ENCODE results near the gene GPR173.

Gene GPR173

DNA sequence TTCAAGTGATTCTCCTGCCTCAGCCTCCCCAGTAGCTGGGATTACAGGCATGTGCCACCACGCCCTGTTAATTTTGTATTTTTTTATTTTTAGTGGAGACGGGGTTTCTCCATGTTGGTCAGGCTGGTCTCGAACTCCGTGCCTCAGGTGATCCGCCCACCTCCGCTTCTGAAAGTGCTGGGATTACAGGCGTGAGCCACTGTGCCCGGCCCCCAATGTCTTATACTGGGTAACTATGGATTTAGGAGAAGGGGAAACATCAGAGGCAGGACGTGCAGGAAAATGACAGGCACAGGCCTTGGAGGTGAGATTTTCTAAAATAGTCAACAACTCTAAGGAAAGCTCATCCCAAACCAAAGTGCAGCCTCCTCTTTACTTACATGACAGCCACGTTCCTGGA is 22.5 kb downstream of the GPR173 start:
- no peak for DNase-seq (ENCODE audit: low read depth in 2 of 3, low spot score in 1 of 3)

DNA sequence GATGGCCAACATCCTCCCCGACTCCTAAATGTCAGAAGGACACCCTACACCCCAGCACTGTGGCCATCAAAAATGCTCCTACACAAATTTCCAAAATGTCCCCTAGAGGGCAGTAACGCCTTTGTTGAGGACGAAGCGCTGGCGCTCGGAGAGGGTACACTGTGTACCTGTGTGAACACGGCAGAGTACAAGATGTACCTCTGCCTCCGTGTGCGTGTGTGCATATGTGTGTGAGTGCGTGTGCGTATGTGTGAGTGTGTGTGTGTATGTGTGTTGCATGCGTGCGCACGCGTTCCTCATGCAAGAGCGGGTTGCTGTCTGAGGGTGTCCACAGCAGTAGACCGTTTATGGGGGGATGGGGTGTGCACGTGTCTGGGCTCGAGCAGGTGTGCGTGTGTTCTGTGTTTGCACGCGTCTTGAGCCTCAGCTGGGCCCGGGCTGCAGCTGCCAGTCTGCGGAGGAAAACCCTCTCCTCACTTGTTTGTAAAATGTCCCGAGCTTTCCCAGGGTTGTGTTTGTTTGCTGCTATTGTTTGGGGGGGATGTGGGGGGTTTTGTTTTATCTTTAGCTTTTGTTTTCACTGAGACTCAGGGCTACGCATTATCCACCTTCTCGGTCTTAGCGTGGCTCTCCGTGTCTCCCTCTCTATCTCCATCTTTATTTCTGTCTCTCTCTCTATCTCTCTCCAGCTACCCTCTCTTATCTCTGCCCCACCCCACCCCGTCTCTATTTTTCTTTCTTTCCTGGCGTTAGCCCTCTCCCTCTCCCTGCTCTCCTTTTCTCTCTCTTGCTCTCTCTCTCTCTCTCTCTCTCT is 23.2 kb downstream of the GPR173 start:
- DNase-seq (ENCODE audit: low read depth in 2 of 3, low spot score in 1 of 3) = peak in 2 of 3 donors; percentile 35 to 72

DNA sequence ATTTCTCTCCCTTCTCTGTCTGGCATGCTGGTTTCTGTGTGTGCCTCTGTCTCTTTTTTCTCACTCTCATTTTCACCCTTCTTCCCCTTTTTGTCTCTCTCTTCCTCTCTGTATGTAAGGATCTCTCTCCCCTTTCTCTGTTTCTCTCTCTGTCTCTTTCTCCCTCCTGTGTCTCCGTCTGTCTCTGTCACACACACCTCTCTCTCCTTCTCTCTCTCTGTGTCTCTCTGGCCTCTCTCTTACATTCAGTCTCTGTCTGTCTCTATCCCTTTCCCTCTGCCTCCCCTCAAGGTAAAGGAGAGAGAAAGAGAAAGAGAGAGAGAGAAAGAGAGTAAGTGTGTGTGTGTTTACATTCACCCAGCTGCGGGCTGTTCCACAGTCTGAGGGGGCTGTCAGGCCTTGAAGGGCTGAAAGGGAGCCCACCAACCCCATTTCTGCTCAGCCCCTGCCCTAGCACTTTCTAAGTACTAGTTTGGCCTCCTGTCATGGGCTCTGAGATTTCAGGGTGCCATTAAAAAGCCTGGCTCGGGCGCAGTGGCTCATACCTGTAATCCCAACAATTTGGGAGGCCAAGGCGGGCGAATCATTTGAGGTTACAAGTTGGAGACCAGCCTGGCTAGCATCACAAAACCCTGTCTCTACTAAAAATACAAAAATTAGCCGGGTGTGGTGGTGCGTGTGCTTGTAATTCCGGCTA is 24.0 kb downstream of the GPR173 start:
- no peak for DNase-seq (ENCODE audit: low read depth in 2 of 3, low spot score in 1 of 3)

DNA sequence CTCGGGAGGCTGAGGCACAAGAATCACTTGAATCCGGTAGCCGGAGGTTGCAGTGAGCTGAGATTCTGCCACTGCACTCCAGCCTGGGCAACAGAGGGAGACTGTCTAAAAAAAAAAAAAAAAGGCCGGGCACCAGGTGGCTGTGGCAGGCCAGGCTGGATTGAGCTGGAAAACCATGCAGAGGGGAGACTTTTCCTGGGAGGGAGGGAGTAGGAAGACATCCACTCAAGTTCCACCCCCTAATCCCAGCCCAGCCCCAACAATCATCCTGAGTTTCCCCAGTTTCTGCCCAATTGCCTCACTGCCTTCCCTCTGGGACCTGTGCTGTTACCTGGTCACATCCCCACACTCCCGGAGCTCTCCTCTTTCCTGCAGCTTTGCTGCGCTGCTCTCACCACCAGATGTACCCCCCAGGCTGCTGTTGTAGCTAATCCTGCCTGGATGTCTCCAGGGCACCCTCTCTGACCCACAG is 24.6 kb downstream of the GPR173 start:
- no peak for DNase-seq (ENCODE audit: low read depth in 2 of 3, low spot score in 1 of 3)

DNA sequence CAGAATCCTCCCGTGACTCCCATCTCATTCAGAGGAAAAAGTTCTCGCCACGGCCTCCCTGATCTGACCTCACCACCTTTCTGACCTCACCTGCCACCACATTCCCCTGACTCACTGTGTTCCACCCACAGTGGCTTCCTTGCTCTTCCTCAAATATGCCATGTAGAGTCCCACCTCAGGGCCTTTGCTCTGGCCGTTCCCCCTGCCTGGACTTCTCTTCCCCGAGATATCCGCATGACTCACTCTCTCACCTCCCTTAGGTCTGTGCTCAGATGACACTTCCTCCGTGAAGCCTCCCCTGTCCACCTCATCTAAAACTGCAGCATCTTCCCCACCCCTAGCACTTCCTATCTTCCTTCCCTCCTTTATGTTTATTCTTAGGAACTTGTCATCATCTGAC is 26.4 kb downstream of the GPR173 start:
- DNase-seq (ENCODE audit: low read depth in 2 of 3, low spot score in 1 of 3) = no peak

DNA sequence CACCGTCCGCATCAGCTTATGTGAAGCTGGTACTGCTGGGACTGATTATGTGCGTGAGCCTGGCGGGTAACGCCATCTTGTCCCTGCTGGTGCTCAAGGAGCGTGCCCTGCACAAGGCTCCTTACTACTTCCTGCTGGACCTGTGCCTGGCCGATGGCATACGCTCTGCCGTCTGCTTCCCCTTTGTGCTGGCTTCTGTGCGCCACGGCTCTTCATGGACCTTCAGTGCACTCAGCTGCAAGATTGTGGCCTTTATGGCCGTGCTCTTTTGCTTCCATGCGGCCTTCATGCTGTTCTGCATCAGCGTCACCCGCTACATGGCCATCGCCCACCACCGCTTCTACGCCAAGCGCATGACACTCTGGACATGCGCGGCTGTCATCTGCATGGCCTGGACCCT is 28.1 kb downstream of the GPR173 start:
- no peak for DNase-seq (ENCODE audit: low read depth in 2 of 3, low spot score in 1 of 3)

DNA sequence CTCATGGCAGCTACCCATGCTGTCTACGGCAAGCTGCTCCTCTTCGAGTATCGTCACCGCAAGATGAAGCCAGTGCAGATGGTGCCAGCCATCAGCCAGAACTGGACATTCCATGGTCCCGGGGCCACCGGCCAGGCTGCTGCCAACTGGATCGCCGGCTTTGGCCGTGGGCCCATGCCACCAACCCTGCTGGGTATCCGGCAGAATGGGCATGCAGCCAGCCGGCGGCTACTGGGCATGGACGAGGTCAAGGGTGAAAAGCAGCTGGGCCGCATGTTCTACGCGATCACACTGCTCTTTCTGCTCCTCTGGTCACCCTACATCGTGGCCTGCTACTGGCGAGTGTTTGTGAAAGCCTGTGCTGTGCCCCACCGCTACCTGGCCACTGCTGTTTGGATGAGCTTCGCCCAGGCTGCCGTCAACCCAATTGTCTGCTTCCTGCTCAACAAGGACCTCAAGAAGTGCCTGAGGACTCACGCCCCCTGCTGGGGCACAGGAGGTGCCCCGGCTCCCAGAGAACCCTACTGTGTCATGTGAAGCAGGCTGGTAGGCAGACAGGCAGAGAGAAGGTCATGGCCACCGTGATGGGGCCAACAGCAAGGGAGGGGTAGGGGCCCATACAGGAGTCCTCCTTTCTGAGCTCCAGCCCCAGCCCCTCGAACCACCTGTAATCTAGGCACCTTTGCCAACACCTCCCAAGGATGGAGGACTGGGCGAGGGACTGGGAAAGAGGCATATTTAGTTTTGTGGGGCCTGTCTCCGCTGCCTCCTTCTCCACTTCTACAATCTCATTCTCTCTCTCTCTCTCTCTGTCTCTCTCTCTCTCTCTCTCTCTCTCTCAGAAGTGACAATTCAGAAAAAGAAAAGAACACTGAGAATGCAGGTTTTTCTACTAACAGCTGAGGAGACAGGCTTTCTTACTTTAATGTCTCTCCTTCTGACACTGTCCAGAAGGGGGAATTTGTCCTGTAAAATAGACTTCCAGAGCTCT is 28.9 kb downstream of the GPR173 start:
- DNase-seq (ENCODE audit: low read depth in 2 of 3, low spot score in 1 of 3) = no peak

DNA sequence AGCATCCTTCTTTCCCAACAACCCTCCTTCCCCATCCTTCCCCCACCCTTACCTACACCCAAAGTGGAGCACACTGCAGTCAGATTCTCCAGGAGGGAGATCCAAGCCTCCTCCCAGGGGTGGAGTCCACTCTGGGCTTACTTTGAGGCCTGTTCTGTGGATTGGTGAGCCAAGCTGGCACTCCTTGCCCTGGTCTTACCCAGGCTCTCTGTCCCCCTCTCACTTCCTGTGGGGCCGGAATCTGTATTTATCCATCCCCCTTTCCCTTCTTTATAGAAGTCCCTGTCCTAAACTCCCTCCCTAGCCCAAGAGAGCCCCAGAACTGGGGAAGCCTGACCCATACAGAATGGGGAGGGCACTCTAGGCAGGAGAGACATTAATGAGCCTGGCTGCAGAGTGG is 30.4 kb downstream of the GPR173 start:
- DNase-seq (ENCODE audit: low read depth in 2 of 3, low spot score in 1 of 3) = no peak

DNA sequence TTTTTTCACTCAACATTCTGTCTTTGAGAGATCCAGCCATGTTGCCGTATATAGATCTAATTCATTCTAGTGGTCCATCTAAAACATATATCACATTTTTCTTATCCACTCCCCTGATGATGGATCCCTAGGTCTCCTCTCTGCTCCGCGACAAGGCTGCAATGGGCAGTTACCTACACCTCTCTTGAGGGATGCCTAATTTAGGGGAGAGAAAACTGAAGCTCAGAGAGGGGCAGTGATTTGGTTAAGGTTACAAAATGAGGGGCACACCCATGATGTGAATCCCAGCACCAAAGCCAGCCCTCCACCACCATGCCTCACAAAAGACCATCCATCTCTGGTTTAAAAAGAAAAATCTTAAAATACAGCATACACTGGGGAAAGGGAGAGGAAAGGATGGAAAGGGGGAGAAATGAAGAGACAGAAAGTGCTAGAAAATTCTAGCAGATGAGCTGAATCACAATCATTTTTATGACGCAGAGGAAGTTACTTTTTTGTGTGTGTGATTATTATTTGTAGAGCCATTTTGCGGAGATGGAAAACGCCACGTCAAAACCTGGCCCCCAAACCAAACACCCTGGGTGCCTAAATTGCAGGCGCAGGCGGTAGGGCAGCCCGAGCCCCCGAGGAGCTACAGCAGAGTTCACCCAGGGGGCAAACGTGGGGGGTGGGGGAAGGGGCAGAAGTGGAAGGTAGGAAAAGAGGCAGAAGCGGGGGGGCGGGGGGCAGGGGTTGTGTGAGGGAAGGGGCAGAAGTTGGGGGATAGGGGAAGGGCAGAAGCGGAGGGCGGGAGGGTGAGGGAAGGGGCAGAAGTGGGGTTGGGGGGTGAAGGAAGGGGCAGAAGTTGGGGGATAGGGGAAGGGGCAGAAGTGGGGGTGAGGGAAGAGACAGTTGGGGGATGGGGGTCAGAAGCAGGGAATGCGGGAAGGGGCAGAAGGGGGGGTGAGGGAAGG is 32.3 kb downstream of the GPR173 start:
- no peak for DNase-seq (ENCODE audit: low read depth in 2 of 3, low spot score in 1 of 3)

DNA sequence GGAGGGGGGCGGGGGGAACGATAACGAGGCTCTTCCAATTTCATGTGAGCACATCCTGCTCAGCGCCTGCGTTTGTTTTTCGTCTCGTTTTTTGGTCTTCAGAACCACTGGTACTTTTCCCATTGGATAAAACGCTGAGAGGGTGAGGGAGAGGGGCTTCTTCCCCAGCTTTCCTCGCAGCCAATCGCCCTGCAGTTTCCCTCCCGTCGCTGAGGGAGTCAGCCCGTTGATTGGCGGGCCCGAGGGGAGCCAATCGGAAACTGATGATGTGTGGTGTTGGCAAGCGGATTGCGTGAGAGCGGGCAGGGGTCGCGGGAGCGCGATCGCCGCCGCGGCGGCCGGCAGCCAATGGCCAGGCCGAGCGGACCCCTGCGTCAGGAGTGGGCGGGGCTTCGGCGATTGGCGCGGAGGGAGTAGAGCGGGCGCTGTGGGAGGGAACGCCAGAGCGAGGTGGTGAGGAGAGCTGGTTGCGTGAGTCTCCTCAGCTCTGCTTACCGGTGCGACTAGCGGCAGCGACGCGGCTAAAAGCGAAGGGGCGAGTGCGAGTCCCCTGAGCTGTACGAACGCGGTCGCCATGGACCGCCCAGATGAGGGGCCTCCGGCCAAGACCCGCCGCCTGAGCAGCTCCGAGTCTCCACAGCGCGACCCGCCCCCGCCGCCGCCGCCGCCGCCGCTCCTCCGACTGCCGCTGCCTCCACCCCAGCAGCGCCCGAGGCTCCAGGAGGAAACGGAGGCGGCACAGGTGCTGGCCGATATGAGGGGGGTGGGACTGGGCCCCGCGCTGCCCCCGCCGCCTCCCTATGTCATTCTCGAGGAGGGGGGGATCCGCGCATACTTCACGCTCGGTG is 33.6 kb downstream of the GPR173 start, which contains the start of gene TSPYL2:
Gene TSPYL2, plus strand, starts transcription at position 443 of the 848 bp plus-strand sequence. Its CDS starts 132 bp downstream, at position 575.
- peak; percentile 78 to 90 (median 90) for DNase-seq (ENCODE audit: low read depth in 2 of 3, low spot score in 1 of 3)

DNA sequence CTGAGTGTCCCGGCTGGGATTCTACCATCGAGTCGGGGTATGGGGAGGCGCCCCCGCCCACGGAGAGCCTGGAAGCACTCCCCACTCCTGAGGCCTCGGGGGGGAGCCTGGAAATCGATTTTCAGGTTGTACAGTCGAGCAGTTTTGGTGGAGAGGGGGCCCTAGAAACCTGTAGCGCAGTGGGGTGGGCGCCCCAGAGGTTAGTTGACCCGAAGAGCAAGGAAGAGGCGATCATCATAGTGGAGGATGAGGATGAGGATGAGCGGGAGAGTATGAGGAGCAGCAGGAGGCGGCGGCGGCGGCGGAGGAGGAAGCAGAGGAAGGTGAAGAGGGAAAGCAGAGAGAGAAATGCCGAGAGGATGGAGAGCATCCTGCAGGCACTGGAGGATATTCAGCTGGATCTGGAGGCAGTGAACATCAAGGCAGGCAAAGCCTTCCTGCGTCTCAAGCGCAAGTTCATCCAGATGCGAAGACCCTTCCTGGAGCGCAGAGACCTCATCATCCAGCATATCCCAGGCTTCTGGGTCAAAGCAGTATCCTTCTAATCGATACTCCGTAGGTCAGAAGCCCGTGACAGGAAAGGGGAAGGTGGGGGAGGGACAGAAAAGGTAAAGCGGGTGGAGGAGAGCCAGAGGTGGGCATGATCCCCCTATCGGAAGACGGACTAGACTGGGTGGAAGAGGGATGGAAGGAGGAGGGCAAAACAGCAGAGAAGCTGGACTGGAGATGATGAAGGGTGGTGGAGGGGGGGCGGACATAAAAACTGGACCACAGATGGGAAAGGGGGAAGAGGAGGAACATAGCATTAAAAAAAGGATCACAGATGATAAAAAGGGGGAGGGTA is 34.4 kb downstream of the GPR173 start:
- DNase-seq (ENCODE audit: low read depth in 2 of 3, low spot score in 1 of 3) = no peak

DNA sequence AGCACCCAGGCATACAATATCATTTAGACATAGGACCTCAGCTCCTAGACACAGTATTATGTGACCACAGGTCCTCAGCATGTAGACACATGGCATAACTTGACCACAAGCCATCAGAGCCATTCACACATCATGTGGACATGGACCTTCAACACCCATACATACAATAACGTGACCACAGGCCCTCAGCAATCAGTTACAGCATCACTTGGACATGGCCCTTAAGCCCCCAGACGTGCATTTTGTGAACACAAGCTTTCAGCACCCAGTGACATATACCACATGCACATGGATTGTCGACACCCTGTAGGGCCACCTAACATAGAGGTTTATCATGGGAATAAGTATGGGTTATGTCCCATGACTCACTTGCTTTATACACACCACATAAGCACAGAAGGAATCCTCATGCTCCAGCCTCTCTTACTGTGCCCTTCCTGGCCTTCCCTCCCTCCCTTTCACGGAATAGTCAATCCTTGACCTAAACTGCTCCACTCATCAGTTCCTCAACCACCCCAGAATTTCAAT is 35.5 kb downstream of the GPR173 start:
- DNase-seq (ENCODE audit: low read depth in 2 of 3, low spot score in 1 of 3) = no peak

DNA sequence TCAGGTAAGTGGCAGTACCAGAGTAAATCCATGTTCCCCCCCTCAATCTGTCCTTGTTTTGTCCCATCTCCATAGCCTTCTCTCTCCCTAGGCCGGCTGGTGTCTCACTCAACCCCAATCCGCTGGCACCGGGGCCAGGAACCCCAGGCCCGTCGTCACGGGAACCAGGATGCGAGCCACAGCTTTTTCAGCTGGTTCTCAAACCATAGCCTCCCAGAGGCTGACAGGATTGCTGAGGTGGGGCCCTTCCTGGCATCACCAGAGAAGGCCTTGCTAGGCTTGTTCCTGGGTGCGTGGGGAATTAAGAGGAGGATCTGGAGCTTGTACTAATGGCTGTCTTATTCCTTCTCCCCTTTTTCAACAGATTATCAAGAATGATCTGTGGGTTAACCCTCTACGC is 36.3 kb downstream of the GPR173 start:
- DNase-seq (ENCODE audit: low read depth in 2 of 3, low spot score in 1 of 3) = no peak

DNA sequence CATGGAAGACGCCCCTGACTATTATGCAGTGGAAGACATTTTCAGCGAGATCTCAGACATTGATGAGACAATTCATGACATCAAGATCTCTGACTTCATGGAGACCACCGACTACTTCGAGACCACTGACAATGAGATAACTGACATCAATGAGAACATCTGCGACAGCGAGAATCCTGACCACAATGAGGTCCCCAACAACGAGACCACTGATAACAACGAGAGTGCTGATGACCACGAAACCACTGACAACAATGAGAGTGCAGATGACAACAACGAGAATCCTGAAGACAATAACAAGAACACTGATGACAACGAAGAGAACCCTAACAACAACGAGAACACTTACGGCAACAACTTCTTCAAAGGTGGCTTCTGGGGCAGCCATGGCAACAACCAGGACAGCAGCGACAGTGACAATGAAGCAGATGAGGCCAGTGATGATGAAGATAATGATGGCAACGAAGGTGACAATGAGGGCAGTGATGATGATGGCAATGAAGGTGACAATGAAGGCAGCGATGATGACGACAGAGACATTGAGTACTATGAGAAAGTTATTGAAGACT is 37.2 kb downstream of the GPR173 start:
- DNase-seq (ENCODE audit: low read depth in 2 of 3, low spot score in 1 of 3) = no peak

DNA sequence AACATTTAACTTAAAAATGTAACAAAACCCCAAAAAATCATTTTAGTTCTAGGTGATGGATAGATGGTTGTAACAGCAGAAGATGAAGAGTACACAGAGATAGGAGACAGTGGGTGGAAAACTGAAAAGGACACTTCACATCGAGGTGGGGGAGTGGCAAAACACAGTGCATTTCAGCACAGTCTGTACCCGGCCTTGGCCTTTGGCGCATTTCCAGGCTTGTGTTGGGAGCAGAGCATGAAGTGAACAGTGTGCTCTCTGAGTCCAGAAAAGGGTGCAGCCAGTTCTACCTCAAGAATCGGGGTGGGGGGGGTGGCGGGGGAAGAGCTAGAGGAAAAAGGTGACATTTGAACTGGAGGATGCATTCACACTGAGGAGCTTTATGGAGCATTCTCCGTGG is 37.9 kb downstream of the GPR173 start:
- no peak for DNase-seq (ENCODE audit: low read depth in 2 of 3, low spot score in 1 of 3)

DNA sequence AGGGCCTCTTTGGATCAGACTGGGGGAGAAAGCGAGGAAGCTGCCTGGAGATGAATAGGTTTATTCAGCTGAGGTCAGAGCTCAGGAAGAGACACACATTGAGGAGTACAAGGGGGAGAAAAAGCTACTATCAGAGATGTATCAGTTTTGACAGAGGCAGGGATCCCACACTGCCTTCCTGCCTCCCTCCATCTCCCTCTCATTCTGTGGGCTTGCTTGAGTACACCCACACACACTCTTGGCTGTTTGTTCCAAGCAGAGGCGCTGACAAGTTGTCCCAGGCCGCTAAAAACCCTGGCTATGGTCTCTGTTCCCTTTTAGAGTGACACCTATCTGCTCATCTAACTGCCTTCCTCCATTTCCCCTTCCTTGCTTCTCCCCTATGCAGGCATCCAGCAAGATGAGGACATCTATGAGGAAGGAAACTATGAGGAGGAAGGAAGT is 38.8 kb downstream of the GPR173 start:
- DNase-seq (ENCODE audit: low read depth in 2 of 3, low spot score in 1 of 3) = no peak

DNA sequence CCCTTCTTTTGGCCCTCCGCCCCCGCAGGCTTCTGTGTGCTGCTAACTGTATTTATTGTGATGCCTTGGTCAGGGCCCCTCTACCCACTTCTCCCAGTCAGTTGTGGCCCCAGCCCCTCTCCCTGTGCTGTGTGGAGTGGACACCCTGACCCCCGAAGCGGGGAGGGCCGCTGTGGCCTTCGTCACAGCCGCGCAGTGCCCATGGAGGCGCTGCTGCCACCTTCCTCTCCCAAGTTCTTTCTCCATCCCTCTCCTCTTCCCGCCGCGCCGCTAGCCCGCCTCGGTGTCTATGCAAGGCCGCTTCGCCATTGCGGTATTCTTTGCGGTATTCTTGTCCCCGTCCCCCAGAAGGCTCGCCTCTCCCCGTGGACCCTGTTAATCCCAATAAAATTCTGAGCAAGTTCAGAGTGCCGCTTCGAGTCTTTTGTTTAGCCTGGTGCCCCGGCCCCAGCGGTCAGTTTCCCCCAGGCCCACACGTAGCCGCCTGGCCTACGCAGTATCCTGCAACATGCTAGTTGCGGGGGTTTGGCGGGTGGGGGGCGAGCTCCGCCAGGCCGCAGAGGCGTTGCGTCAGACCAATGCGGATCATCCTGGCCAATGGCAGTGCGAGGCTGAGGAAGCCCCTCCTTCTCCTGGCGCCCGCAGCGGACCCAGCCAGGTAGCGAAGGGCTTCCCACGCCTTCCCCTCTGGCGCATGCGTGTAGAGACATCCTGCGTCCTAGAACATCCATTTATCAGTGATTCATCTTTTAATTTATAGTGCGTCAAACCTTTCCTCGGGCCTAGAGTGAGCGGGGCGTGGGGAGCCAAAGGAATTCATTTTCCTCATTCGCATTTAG is 39.8 kb downstream of the GPR173 start:
- peak; percentile 59 to 60 (median 59) for DNase-seq (ENCODE audit: low read depth in 2 of 3, low spot score in 1 of 3)
